ENCODE measurements around the gene CSTF3. TPM values are rescaled to one million over a fixed set of nuclear protein-coding genes. Genes with fewer than 3 reads are reported as not detected.
"Not testable (repeated sequence)": the region's sequence is repeated elsewhere in the genome, so short reads cannot be mapped to it uniquely, and the experiment has no call there.

Gene CSTF3
- total RNA-seq, 3 donors from 2014 or later = 27.3 to 29.6 (median 28.0) TPM

GRCh38 chr11:33135768-33136443 lies 25.4 kb downstream of the CSTF3 start:
- ATAC-seq = no peak
- Mint-ChIP-seq H3K27me3 (ENCODE audit: low read depth) (no peaks in the 10 kb centered on the region), H3K36me3 (ENCODE audit: insufficient read depth) (peaks cover 13% of the 10 kb centered on the region), H3K4me3 (no peak overlapping the region), H3K9me3 (no peaks in the 10 kb centered on the region), H3K4me1 (ENCODE audit: low read depth) (no peaks in the 10 kb centered on the region)
- DNase-seq = no peak

DNA sequence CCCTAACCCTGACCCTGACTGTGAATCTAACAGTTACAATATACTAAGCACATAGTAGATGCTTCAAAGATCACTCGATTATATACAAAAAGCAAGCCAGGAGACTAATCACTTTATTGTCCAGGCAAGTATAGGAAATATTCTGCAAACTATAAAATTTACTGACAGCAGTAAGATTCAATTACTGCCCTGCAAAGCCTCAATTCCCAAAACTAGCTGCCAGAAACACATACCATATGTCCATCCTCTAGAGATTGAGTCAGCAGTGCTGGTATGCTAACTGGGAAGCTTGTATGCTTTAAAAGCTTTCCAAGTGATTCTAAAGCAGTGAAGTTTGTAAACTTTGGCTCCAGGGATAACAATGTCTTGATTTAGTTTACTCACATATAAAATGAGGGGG lies 26.1 kb downstream of the CSTF3 start:
- Mint-ChIP-seq H3K9me3 (no peaks in the 10 kb centered on the region), H3K4me1 (ENCODE audit: low read depth) (no peaks in the 10 kb centered on the region), H3K4me3 (no peak overlapping the region), H3K36me3 (ENCODE audit: insufficient read depth) (peaks cover 12% of the 10 kb centered on the region), H3K27me3 (ENCODE audit: low read depth) (no peaks in the 10 kb centered on the region)
- ATAC-seq (no peak), DNase-seq (no peak)

GRCh38 chr11:33134276-33134675 lies 27.0 kb downstream of the CSTF3 start:
- Mint-ChIP-seq H3K4me3 (no peak overlapping the region), H3K4me1 (ENCODE audit: low read depth) (no peaks in the 10 kb centered on the region), H3K36me3 (ENCODE audit: insufficient read depth) (peaks cover 7% of the 10 kb centered on the region), H3K27me3 (ENCODE audit: low read depth) (no peaks in the 10 kb centered on the region), H3K9me3 (no peaks in the 10 kb centered on the region)
- ATAC-seq (no peak), DNase-seq (no peak)

DNA sequence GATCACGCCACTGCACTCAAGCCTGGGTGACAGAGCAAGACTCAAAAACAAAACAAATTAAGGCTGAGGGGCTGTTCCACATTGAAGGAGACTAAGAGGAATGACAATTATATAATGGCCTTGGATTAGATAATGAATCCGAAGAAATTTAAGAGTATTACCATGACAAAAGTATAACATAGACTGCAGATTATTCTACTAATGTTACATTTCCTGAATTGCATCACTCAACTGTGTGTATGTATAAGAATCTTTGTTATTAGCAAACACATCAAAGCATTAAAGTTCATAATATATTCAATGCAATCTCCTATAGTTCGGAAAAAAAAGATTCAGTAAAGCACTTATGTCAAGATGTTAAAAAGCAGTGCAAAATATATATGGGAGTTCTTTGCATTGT lies 27.5 kb downstream of the CSTF3 start:
- H3K4me1 Mint-ChIP-seq (ENCODE audit: low read depth) = peaks cover 1% of the 10 kb centered on the region
- no peak for ATAC-seq
- no peak for DNase-seq
- no peaks in the 10 kb centered on the region for H3K9me3 Mint-ChIP-seq
- no peaks in the 10 kb centered on the region for H3K27me3 Mint-ChIP-seq (ENCODE audit: low read depth)
- H3K36me3 Mint-ChIP-seq (ENCODE audit: insufficient read depth) = peaks cover 7% of the 10 kb centered on the region
- no peak overlapping the region for H3K4me3 Mint-ChIP-seq

DNA sequence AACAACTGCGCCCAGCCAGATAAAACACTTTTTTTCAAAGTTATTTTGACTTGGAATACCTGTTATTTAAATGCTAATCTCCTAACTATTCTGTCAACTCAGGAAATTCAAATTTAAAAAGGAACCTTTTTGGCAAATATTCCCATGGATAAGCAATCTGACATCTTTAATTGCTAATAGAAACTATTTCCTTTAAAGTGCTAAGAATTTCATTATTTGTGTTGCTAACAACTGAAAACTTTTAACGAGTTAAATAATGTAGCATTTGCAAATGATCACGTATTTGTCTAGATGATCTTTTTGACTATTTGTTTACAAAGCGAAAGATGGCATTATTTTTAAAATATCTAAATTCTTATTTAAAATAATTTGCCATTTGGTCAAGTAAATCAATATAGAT lies 28.8 kb downstream of the CSTF3 start:
- no peaks in the 10 kb centered on the region for H3K27me3 Mint-ChIP-seq (ENCODE audit: low read depth)
- no peaks in the 10 kb centered on the region for H3K9me3 Mint-ChIP-seq
- DNase-seq (no peak), ATAC-seq (no peak)
- peaks cover 8% of the 10 kb centered on the region for H3K4me1 Mint-ChIP-seq (ENCODE audit: low read depth)
- H3K36me3 Mint-ChIP-seq (ENCODE audit: insufficient read depth) = peaks cover 7% of the 10 kb centered on the region
- no peak overlapping the region for H3K4me3 Mint-ChIP-seq

DNA sequence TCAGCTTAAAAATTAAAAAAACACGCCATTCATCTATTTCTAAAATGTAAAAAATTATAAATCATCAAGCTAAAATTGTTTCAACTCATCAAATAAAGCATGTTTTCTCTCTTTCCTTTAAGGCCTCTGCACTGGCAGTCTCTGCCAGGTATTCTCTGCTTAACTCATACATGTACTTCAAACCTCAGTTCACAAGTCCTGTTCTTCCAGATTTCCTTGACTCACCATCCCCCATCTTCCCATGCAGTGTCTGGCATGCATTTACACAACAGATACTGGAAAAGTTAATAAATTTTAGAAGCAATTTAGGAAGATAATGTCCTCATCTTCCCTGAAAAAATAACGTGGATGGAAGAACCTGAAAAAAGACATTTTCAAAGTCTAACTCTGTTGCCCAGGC lies 32.5 kb downstream of the CSTF3 start:
- DNase-seq (no peak), ATAC-seq (no peak)
- Mint-ChIP-seq H3K4me1 (ENCODE audit: low read depth) (peaks cover 14% of the 10 kb centered on the region), H3K36me3 (ENCODE audit: insufficient read depth) (peaks cover 4% of the 10 kb centered on the region), H3K9me3 (no peaks in the 10 kb centered on the region), H3K27me3 (ENCODE audit: low read depth) (no peaks in the 10 kb centered on the region), H3K4me3 (no peak overlapping the region)

GRCh38 chr11:33125611-33126010 lies 35.7 kb downstream of the CSTF3 start:
- DNase-seq (no peak), ATAC-seq (no peak)
- Mint-ChIP-seq H3K9me3 (no peaks in the 10 kb centered on the region), H3K27me3 (ENCODE audit: low read depth) (no peaks in the 10 kb centered on the region), H3K4me3 (no peak overlapping the region), H3K4me1 (ENCODE audit: low read depth) (peaks cover 14% of the 10 kb centered on the region), H3K36me3 (ENCODE audit: insufficient read depth) (peaks cover 4% of the 10 kb centered on the region)

DNA sequence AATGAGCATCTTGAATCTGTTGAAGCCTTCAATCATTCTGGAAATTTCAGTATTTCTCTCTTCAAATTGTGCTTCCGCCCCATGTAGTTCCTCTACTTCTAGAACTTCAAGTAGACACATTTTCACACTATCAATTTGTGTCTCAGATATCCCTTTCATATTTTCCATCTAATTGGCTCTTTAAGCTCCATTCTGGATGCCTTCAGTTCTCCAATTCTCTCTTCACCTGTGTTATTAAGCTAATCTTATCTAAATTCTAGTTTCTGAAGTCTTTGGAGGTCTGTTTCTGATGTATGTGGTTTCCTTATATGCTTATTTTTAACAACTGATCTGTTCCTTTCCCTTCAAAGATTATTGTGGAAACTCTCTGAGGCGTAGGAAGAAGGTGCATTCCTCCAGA lies 36.3 kb downstream of the CSTF3 start:
- ATAC-seq (no peak), DNase-seq (no peak)
- H3K9me3 Mint-ChIP-seq = no peaks in the 10 kb centered on the region
- H3K4me3 Mint-ChIP-seq = no peak overlapping the region
- H3K36me3 Mint-ChIP-seq (ENCODE audit: insufficient read depth) = peaks cover 4% of the 10 kb centered on the region
- no peaks in the 10 kb centered on the region for H3K27me3 Mint-ChIP-seq (ENCODE audit: low read depth)
- H3K4me1 Mint-ChIP-seq (ENCODE audit: low read depth) = peaks cover 14% of the 10 kb centered on the region

DNA sequence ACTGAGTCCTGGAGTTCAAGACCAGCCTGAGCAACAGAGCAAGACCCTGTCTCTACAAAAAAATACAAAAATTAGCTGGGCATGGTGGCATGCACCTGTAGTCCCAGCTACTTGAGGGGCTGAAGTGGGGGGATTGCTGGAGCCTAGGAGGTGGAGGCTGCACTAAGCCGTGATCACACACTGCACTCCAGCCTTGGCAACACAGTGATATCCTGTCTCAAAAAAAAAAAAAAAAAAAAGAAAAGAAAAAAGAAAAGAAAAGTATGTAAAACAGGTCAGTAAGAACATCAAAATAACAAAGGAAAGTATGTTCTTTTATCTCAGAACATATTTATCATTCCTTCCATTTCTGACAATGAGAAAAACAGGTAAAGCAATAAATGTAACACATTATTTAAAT lies 38.6 kb downstream of the CSTF3 start:
- not testable (repeated sequence) for H3K27me3 Mint-ChIP-seq (ENCODE audit: low read depth)

DNA sequence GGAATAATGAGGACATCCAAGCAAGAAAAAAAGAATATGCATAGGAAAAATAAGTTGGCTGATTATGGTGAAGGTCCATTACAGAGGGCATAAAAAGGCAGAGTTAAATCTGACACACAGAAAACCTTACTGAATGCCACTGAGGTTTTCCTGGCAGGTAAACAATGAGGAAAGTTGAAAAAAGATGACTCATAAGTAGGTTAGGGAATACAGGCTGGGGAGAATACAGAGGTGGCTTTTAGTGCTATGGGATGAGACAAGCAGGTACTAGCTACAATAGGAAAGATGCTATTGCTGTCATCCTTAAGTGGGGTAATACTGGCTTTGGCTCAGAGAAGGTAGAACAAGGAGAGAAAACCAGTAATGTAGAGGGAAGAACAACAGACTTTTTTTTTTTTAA lies 44.7 kb downstream of the CSTF3 start:
- DNase-seq = no peak
- no peaks in the 10 kb centered on the region for H3K4me1 Mint-ChIP-seq (ENCODE audit: low read depth)
- no peaks in the 10 kb centered on the region for H3K27me3 Mint-ChIP-seq (ENCODE audit: low read depth)
- H3K36me3 Mint-ChIP-seq (ENCODE audit: insufficient read depth) = peaks cover 1% of the 10 kb centered on the region
- H3K9me3 Mint-ChIP-seq = no peaks in the 10 kb centered on the region
- no peak overlapping the region for H3K4me3 Mint-ChIP-seq
- no peak for ATAC-seq

More for the DNA sequence above, 38.6 kb downstream of the CSTF3 start:
- not testable (repeated sequence) for H3K9me3 Mint-ChIP-seq; ATAC-seq; H3K4me1 Mint-ChIP-seq (ENCODE audit: low read depth); H3K4me3 Mint-ChIP-seq; DNase-seq; H3K36me3 Mint-ChIP-seq (ENCODE audit: insufficient read depth)

GRCh38 chr11:33110083-33110482 lies 51.2 kb downstream of the CSTF3 start:
- Mint-ChIP-seq H3K4me1 (ENCODE audit: low read depth) (no peaks in the 10 kb centered on the region), H3K36me3 (ENCODE audit: insufficient read depth) (peaks cover 11% of the 10 kb centered on the region), H3K27me3 (ENCODE audit: low read depth) (no peaks in the 10 kb centered on the region), H3K9me3 (no peaks in the 10 kb centered on the region), H3K4me3 (no peak overlapping the region)
- ATAC-seq (no peak), DNase-seq (no peak)

DNA sequence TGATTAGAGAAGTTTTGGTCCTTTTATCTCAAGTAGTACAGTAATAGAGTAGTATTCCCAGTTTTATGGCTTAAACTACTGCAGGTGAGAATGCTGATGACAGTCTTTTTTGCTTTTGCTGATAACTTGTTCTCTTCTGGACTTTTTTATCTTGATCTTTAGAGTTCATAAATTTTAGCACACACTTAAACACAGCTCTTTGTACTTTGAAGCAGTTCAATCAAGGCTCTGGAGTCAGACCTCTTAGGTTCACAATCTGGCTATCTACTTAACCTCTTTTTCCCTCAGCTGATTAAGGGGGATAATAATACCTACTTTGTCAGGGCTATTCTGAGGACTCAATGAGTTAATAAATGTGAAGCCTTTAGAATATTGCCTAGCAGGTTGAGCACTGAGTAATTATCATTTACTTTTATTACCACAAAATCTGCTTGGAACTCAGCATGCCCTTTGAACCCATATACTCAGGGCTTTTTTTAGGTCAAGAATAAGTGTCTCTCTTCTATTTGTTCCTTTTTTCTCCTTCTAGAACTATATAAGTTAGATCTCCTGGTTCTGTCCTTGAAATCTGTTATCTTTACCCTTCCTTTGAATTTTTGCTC lies 51.9 kb downstream of the CSTF3 start:
- peaks cover 15% of the 10 kb centered on the region for H3K36me3 Mint-ChIP-seq (ENCODE audit: insufficient read depth)
- H3K27me3 Mint-ChIP-seq (ENCODE audit: low read depth) = no peaks in the 10 kb centered on the region
- no peaks in the 10 kb centered on the region for H3K9me3 Mint-ChIP-seq
- no peak for DNase-seq
- H3K4me3 Mint-ChIP-seq = no peak overlapping the region
- no peaks in the 10 kb centered on the region for H3K4me1 Mint-ChIP-seq (ENCODE audit: low read depth)
- ATAC-seq = no peak

- Mint-ChIP-seq H3K9me3 (no peaks in the 10 kb centered on the region), H3K36me3 (ENCODE audit: insufficient read depth) (peaks cover 34% of the 10 kb centered on the region), H3K27me3 (ENCODE audit: low read depth) (no peaks in the 10 kb centered on the region), H3K4me3 (no peak overlapping the region), H3K4me1 (ENCODE audit: low read depth) (no peaks in the 10 kb centered on the region)
- no peak for ATAC-seq
- no peak for DNase-seq
These were observed 57.4 kb downstream of the CSTF3 start for GRCh38 chr11:33103836-33104235.

GRCh38 chr11:33094157-33094556 lies 67.1 kb downstream of the CSTF3 start:
- H3K9me3 Mint-ChIP-seq = no peaks in the 10 kb centered on the region
- no peak overlapping the region for H3K4me3 Mint-ChIP-seq
- peaks cover 21% of the 10 kb centered on the region for H3K36me3 Mint-ChIP-seq (ENCODE audit: insufficient read depth)
- DNase-seq = no peak
- H3K4me1 Mint-ChIP-seq (ENCODE audit: low read depth) = no peaks in the 10 kb centered on the region
- no peaks in the 10 kb centered on the region for H3K27me3 Mint-ChIP-seq (ENCODE audit: low read depth)
- ATAC-seq = no peak

DNA sequence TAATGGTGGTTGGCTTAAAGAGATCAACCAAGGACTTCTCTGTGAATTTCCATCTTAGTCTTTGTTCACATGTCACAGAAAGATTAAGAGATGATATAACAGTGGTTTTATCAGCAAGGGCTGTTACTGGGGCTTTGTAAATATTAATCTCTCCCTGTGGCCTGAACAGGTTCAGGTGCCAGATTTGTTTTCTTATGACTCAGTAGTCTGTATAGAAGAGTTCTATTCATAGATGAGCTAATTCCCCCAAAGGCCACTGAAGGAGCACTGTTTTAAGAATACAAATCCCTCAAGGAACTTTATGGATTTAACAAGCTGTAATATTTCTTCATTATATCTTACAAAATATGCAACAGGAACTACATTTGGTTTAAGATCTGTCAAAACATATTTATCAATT lies 71.5 kb downstream of the CSTF3 start:
- H3K4me3 Mint-ChIP-seq = no peak overlapping the region
- no peaks in the 10 kb centered on the region for H3K27me3 Mint-ChIP-seq (ENCODE audit: low read depth)
- ATAC-seq = no peak
- DNase-seq = no peak
- H3K36me3 Mint-ChIP-seq (ENCODE audit: insufficient read depth) = peaks cover 20% of the 10 kb centered on the region
- H3K9me3 Mint-ChIP-seq = no peaks in the 10 kb centered on the region
- H3K4me1 Mint-ChIP-seq (ENCODE audit: low read depth) = no peaks in the 10 kb centered on the region

All from activated T-cell treated with anti-CD3 and anti-CD28 coated beads, Interleukin-2, amount 50 U/mL, for 4 hours (primary cell).